Embryonic facial prominence (tissue), 1 donor: Measurements from ENCODE around the gene MAGI2.

Experiments
- DNase-seq: peaks from one replicate; pipeline ENCODE4 v3.0.0-alpha.2; 2016; ENCODE audit errors: extremely low spot score

The MAGI2 gene

DNA sequence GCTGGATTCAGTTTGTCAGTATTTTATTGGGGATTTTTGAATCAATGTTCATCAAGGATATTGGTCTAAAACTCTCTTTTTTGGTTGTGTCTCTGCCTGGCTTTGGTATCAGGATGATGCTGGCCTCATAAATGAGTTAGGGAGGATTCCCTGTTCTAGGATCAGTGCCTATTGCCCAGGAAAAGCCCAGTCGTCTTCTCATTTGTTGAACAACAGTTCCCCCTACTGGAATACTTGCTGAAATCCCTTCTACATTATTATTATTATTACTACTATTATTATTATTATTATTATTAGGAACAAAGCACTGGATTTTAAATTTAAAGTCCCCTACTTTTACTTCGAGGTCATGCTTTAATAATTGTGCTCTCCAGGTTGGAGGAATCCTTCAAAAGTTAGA lies 528.9 kb downstream of the MAGI2 start:
- DNase-seq: no peak

DNA sequence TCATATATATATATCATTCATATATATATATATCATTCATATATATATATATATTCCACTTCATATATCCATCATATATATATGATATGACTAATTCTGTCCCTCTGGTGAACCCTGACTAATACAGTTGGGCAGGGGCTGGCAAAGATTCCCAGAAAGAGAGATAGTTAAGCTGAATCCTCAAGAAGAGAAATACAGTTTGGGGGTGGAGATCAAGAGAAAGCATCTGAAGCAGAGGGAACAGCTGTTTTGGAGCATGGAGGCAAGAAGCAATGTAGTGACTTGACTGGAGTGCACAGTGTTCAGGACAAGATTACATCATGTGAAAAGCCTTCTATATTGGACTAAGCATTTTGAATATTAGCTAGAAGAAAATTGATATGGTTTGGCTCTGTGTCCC lies 540.7 kb downstream of the MAGI2 start:
- DNase-seq: no peak

- no peak for DNase-seq
These were observed 546.7 kb downstream of the MAGI2 start for GRCh38 chr7:78906735-78907134.

- no peak for DNase-seq
These were observed 548.0 kb downstream of the MAGI2 start for GRCh38 chr7:78905436-78905835.

DNA sequence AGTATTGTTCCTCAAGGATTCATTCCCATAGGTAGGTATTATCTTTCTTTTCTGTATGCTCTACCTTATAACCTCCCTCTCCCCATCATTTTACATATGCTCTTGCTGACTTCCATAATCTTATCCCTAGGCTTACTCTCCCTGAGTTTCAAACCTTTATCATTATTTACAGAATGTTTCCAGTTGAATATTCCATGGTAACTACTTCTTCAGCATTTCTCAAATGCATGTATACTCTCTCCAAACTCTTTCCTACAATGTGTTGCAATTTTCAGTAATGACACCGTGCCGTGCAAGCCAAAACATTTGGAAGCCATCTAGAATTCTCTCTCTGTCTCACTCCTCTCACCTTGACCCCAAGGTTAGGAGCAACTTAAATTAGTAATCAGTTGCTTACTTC lies 548.5 kb downstream of the MAGI2 start:
- DNase-seq: no peak

- DNase-seq: no peak
These were observed 551.9 kb downstream of the MAGI2 start for GRCh38 chr7:78901566-78901965.

DNA sequence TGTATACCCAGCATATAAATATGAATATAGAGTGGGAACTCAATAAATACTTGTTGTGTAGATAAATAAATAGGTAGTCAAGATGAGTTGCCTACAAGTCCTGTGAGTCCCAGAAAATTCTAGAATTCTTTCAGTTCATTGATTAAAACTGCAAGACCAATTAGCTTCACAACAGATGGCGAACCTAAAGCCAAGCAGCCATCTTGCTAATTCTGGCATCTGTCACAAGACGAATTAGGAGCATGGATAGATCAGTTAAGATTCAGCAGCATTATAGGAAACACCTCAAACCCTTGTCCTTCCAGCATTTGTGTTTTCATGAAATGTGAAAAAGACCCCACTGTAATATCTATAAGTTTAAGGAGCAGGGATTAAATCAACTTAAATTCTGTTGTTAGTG lies 552.7 kb downstream of the MAGI2 start:
- DNase-seq: no peak

- no peak for DNase-seq
These were observed 558.1 kb downstream of the MAGI2 start for GRCh38 chr7:78895393-78895792.

DNA sequence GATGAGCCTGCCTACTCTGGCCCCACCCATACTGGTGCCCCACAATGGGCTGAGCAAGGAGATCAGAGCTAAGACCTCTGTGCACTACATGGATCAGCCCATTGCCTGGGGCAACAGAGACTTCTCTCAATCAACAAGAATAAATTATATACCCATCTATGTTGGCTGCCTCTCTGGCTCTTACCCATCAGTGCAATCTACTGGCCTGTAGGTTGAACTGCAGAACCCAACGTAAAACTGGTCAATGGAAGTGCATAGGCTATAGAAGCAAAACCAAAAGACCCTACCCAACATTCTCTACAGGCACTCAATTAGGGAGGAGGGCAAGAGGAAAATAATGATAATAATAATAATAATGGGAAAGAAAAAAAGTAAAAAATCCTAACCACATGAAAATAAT lies 574.3 kb downstream of the MAGI2 start:
- no peak for DNase-seq

- DNase-seq: no peak
These were observed 580.4 kb downstream of the MAGI2 start for GRCh38 chr7:78873117-78873516.

DNA sequence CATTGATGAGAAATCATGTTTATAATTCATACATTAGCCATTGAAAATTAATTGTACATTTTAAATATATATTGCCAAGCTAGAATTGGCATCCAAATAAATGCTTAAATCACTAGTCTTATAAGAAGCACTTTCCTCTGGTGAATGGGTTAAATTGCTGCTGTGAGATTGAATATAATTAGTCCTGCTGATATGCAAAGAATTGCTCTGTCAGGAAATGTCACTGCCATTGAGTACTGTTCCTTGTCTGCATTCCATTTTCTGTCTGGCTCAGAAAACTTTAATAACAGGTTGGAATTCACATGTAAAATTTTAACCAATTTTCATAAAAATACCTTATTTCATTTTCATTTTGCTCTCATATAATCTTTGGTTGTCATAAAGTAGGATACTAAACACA lies 589.1 kb downstream of the MAGI2 start:
- no peak for DNase-seq

GRCh38 chr7:78863281-78863680 lies 590.2 kb downstream of the MAGI2 start:
- DNase-seq: no peak

- DNase-seq: no peak
These were observed 591.0 kb downstream of the MAGI2 start for GRCh38 chr7:78862411-78862900.

GRCh38 chr7:78852951-78853350 lies 600.5 kb downstream of the MAGI2 start:
- no peak for DNase-seq

DNA sequence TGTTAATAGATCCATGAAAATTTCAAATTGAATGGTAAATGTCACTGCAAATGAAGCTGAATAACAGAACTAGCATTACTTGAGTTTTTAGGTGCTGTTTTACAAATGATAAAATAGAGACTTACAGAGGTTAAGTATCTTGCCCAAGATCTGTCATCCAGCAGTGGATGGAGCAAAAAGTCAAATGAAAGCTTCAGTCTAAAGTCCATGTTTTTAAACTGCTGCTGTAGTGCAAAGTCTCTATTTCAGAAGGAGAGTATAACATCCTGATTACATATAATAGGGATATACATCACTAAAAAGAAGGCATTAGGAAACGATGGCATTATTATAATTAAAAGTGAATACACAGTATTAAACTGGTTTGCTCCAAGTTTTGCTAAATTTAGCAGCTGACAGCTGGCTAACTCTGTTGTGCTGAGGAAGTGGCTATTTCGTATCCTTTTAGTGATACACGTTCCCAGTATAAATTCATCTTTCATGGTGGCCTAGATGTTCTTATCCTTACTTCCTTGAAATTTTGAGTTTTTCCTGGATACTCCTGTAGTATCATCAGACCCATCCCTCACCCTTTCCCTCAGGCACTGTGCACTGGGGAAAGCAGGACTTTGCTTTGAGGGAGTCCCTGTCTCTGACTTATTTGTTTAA lies 603.2 kb downstream of the MAGI2 start:
- no peak for DNase-seq

DNA sequence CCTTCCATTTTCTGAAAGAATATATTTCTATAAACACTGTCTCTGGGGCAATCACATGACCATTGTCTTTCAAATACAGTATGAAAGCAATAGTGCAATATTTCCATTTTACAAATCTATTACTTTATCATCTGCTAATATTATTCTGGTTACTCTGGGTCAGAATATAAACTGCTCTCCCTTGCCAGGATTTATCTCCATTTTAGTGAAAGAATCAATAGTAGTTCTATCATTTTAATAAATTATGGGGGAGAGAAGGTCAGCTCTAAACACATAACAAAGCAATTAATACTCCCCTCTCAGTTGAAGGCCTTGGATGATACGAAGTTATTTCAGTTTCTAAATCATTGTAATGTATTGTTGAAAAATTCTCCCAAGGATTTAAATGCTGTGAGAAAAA lies 608.3 kb downstream of the MAGI2 start:
- DNase-seq: no peak

DNA sequence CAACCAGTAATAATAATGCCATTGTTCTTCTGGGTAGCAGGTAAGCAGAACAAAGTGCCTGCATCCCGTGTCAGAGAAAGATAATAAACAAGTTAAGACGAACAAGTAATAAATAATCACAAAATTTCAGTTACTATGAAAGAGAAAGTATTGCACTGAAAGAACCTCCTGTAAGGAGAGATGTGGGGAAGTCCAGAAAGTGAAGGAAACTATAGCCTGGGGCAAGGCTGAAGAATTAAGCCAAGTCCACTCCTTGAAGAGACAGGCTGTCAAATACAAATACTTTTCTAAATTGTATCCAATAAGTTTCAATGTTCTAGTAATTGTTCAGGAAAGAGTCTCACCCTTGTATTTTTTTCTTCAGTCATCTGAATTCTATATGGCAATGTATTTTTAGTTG lies 611.4 kb downstream of the MAGI2 start:
- no peak for DNase-seq

- DNase-seq: no peak
These were observed 617.6 kb downstream of the MAGI2 start for GRCh38 chr7:78835897-78836296.

DNA sequence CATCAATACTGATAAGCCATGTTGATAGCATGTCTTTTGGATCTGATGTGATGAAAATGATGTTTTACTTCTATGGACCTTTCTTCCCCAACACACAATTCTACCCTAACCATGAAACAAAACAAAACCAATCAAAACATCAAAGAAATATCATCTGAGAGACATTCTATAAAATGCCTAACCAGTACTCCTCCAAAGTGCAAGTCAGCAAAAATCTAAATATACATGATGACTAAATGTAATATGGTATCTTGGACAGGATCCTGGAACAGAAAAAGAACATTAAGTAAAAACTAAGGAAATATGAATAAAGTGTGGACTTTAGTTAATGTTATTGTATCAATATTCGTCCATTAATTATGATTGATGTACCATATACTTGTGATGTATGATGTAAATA lies 625.1 kb downstream of the MAGI2 start:
- DNase-seq: no peak

DNA sequence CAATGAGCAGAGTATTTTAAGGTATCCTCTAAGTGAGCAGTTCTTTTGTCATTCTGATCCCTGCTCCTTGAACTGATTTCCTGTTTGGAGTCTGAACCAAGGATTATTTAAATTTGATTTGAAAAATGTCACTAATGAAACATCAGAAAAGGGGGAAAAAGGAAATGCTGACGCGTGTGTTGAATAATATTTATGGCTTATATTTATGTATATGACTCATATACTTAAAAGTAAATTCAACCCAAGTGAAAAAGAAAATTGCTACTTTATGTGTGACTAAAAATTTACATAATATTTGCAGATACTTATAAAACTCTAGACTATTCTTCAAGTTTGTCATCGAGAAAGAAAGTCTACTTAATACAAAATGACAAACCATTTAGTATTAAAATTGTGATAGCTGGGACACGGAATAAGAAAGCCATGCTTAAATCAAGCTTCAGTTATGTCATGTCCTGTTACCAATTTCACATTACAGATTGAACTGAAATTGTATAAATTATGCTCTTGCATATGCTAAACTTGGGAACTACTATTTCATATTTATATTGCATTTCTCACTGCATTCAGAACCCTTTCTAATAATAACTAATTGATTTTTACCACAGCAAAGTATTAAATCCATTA lies 649.9 kb downstream of the MAGI2 start:
- DNase-seq: no peak

DNA sequence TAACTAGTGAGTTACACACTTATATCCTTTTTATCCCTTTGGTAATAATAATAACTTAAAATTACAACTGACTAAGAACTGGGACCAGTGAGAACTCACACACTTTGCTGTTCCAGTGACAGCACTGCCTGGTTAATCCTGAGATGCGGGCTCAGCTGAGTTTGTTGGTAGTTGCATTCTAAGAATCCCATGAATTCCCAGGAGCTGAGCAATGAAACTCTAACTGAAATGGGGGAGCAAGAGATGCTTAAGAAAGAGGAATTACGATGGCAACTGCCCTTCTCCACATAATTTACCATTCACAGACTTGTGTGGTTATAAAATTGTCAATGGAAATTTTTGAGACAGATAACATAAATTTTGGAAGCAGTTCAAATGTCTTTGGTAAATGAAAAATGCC lies 659.4 kb downstream of the MAGI2 start:
- DNase-seq: no peak

DNA sequence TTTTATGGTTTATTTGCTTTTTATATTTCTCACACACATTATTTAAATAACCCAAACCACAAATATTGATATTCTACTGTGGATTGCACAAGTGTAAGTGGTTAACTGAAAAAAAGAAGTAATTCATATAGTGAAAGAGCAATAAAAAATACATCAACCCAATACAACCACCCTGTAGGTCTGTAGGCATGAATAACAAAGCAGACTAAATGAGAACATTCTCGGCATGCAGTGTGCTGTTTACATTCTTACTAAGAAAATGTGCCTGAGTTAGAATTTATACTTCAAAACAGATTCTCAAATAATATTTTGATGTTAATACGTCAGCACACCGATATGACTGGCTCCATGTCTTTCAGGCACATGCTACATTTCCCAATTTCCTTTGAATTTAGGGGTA lies 660.8 kb downstream of the MAGI2 start:
- DNase-seq: no peak

DNA sequence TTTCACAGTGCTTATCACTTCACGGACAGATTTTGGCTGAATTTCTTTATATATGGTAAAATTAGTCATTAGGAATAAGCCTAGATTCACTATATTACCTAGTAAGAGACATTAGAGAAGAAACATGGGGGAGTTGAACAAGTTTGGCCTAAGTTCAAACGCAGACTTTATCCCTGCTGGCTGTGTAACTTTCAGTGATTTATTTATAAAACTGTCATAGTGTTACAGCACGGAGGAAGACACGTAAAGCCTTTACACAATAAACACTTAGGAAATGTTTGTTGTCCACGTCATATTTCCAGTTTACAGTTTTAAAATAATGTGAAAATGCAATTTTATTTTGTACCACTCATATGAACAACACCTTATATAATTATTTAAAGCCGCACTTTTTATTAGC lies 661.5 kb downstream of the MAGI2 start:
- no peak for DNase-seq

DNA sequence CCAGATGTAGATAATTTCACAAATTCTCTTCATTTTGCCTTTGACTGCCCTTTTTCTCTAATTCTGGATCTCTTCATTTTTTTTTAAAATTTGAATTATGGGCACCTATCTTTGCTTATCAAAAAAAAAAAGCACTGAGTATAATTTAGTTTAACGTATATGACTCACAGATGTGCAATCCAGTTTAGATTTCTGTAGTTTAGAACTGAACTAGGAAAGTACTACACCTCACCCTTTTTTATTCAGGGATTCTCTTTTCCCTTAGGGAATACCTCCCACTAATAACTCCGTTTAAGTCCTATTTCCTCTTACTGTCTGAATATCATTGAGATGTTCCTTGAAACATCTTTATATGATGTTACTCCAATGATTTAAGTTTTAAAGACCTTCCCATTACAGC lies 665.0 kb downstream of the MAGI2 start:
- DNase-seq: no peak
